ENCODE measurements around the gene KHDC4. TPM values are rescaled to one million over a fixed set of nuclear protein-coding genes. Genes with fewer than 3 reads are reported as not detected.

Gene KHDC4
- polyA plus RNA-seq, 1 of the 3 experiments (the other 2 are of a cell fraction), result 43.1 TPM

DNA sequence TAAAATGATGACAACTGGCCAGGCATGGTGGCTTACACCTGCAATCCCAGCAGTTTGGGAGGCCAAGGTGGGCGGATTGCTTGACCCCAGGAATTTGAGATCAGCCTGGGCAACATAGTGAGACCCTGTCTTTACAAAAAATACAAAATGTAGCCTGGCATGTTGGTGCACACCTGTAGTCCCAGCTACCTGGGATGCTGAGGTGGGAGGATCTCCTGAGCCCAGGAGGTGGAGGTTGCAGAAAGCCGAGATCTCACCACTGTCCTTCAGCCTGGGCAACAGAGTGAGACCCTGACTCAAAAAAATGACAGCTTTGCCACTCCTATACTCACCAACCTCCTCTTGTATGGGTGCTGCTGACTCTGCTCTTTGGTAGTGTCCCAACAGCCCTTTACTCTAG lies 56.3 kb downstream of the KHDC4 start:
- Histone ChIP-seq H3K27ac (ENCODE audit: low read depth in 2 of 2, low read length in 1 of 2) (no peak overlapping the region), H2AFZ (ENCODE audit: low read depth) (no peak overlapping the region), H3K27me3 (ENCODE audit: insufficient read depth) (no peaks in the 10 kb centered on the region), H3K4me1 (ENCODE audit: control insufficient read depth in 1 of 2, insufficient read depth in 2 of 2, low read depth in 1 of 2, low read length in 1 of 2) (peaks cover 0 to 2% of the 10 kb centered on the region in 2 experiments; a peak in 1 of 4 replicates), H3K4me2 (no peak overlapping the region), H3K9me2 (no peaks in the 10 kb centered on the region), H3K4me3 (ENCODE audit: low read depth in 2 of 2, low read length in 1 of 2) (no peak overlapping the region), H4K20me1 (ENCODE audit: insufficient read depth) (no peaks in the 10 kb centered on the region), H3K9ac (no peak overlapping the region), H3F3A (replicated peaks; ENCODE audit: insufficient read depth) (peaks cover 3% of the 10 kb centered on the region), H3K79me2 (ENCODE audit: insufficient read depth) (peaks cover 17% of the 10 kb centered on the region), H3K36me3 (replicated peaks in 1 of 2; ENCODE audit: control insufficient read depth in 1 of 2, insufficient read depth in 2 of 2, low read length in 1 of 2) (peaks cover 16 to 22% of the 10 kb centered on the region in 2 experiments), H3K9me3 (no peaks in the 10 kb centered on the region)
- CTCF ChIA-PET, result no interaction called here
- POLR2A ChIA-PET, result interaction anchor here (1.2 kb wide), 1 partner anchor 39 kb away, joined by 3 read pairs; no protein-coding TSS in a partner anchor
- TF ChIP-seq RXRA (IDR thresholded peaks at IDR 0.05; ENCODE audit: borderline replicate concordance, low read depth) (no peak), SMC3 (IDR thresholded peaks at IDR 0.05; ENCODE audit: low read depth, low read length) (no peak), TCF12 (IDR thresholded peaks at IDR 0.05) (no peak)
- DNase-seq, result no peak
- 95% methylated on average over 2 of the region's 2 CpGs for WGBS (ENCODE audit: low lambda C conversion rate)

DNA sequence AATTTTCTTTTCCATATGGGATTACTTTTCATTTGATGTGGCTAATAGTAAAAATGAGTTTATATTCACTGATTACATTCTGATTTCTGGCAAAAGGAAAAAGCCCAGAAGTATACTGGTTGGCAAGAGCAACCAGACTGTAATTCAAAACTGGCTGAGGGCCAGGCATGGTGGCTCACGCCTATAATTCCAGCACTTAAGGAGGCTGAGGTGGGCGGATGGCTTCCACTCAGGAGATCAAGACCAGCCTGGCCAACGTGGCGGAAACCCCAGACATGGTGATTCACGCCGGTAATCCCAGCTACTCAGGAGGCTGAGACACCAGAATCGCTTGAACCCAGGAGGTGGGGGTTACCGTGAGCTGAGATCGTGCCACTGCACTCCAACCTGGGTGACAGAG lies 60.4 kb downstream of the KHDC4 start:
- Histone ChIP-seq H3K36me3 (replicated peaks in 1 of 2; ENCODE audit: control insufficient read depth in 1 of 2, insufficient read depth in 2 of 2, low read length in 1 of 2) (peaks cover 10 to 16% of the 10 kb centered on the region in 2 experiments), H2AFZ (ENCODE audit: low read depth) (no peak overlapping the region), H3K9me2 (no peaks in the 10 kb centered on the region), H3K9ac (no peak overlapping the region), H3K79me2 (ENCODE audit: insufficient read depth) (peaks cover 27% of the 10 kb centered on the region), H3K27me3 (ENCODE audit: insufficient read depth) (no peaks in the 10 kb centered on the region), H3K27ac (ENCODE audit: low read depth in 2 of 2, low read length in 1 of 2) (no peak overlapping the region), H3F3A (replicated peaks; ENCODE audit: insufficient read depth) (no peaks in the 10 kb centered on the region), H3K4me3 (ENCODE audit: low read depth in 2 of 2, low read length in 1 of 2) (no peak overlapping the region), H3K4me2 (no peak overlapping the region), H3K9me3 (no peaks in the 10 kb centered on the region), H4K20me1 (ENCODE audit: insufficient read depth) (no peaks in the 10 kb centered on the region), H3K4me1 (ENCODE audit: control insufficient read depth in 1 of 2, insufficient read depth in 2 of 2, low read depth in 1 of 2, low read length in 1 of 2) (peaks cover 0 to 24% of the 10 kb centered on the region in 2 experiments; a peak in 3 of 4 replicates)
- no peak for DNase-seq
- POLR2A ChIA-PET, result interaction anchor here (4.0 kb wide), 1 partner anchor 13 kb away, joined by 32 read pairs; the partner anchor contains the start of gene SYT11
- TF ChIP-seq, protein P1, sequence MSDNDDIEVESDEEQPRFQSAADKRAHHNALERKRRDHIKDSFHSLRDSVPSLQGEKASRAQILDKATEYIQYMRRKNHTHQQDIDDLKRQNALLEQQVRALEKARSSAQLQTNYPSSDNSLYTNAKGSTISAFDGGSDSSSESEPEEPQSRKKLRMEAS (IDR thresholded peaks at IDR 0.05; ENCODE audit: low read depth), result no peak
- TF ChIP-seq ELF1 (IDR thresholded peaks at IDR 0.05), result no peak
- no peak for TF ChIP-seq TCF12 (IDR thresholded peaks at IDR 0.05)
- TF ChIP-seq NFIC (IDR thresholded peaks at IDR 0.05; ENCODE audit: borderline replicate concordance), result peak; percentile 42; the same call in 1 of the 2 replicates
- TF ChIP-seq, protein P2, sequence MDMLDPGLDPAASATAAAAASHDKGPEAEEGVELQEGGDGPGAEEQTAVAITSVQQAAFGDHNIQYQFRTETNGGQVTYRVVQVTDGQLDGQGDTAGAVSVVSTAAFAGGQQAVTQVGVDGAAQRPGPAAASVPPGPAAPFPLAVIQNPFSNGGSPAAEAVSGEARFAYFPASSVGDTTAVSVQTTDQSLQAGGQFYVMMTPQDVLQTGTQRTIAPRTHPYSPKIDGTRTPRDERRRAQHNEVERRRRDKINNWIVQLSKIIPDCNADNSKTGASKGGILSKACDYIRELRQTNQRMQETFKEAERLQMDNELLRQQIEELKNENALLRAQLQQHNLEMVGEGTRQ (IDR thresholded peaks at IDR 0.05; ENCODE audit: borderline replicate concordance, low read depth, low read length), result no peak
- 79% methylated on average over 9 of the region's 9 CpGs for WGBS (ENCODE audit: low lambda C conversion rate)
- CTCF ChIA-PET, result interaction anchor here (1.2 kb wide), 1 partner anchor 116 kb away, joined by 3 read pairs; no protein-coding TSS in a partner anchor

DNA sequence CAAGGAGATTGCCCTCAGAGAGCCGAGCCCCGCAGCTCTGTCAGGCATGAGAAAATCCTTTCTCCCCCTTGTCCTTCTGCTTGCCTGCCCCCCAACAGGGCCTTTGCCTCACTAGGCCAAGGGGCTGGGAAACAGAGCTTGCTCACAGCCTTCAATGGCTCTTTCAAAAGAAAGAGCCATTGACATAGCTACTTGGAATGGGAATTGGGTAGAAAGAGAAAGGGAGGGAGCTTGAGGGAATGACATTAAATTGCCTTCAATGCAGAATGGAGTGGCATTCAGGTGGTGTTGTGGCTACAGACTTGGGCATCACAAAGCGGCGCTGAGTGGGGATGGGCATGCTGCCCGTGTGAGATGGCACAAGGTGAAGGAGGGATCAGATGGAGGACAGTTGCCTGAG lies 61.7 kb downstream of the KHDC4 start:
- no peaks in the 10 kb centered on the region for H3K9me2 ChIP-seq
- H3K4me3 ChIP-seq (ENCODE audit: low read depth in 2 of 2, low read length in 1 of 2), result no peak overlapping the region
- peaks cover 30% of the 10 kb centered on the region for H3K79me2 ChIP-seq (ENCODE audit: insufficient read depth)
- H3K9me3 ChIP-seq, result no peaks in the 10 kb centered on the region
- no peak for DNase-seq
- H3K27ac ChIP-seq (ENCODE audit: low read depth in 2 of 2, low read length in 1 of 2), result no peak overlapping the region
- POLR2A ChIA-PET, result interaction anchor here (1.1 to 4.0 kb wide), 2 partner anchors 12 to 15 kb away, joined by 6 to 32 read pairs; partner anchors contain the start of genes GON4L and SYT11
- peaks cover 0 to 24% of the 10 kb centered on the region in 2 experiments; a peak in 3 of 4 replicates for H3K4me1 ChIP-seq (ENCODE audit: control insufficient read depth in 1 of 2, insufficient read depth in 2 of 2, low read depth in 1 of 2, low read length in 1 of 2)
- WGBS (ENCODE audit: low lambda C conversion rate), result 92% methylated on average over 5 of the region's 5 CpGs
- peaks cover 13 to 21% of the 10 kb centered on the region in 2 experiments for H3K36me3 ChIP-seq (replicated peaks in 1 of 2; ENCODE audit: control insufficient read depth in 1 of 2, insufficient read depth in 2 of 2, low read length in 1 of 2)
- H3F3A ChIP-seq (replicated peaks; ENCODE audit: insufficient read depth), result no peaks in the 10 kb centered on the region
- H3K9ac ChIP-seq, result no peak overlapping the region
- no peak overlapping the region for H2AFZ ChIP-seq (ENCODE audit: low read depth)
- CTCF ChIA-PET, result interaction anchor here (0.7 to 1.6 kb wide), 6 partner anchors 10 to 646 kb away, joined by 3 to 5 read pairs (median 4); no protein-coding TSS in a partner anchor
- H3K4me2 ChIP-seq, result no peak overlapping the region
- H3K27me3 ChIP-seq (ENCODE audit: insufficient read depth), result no peaks in the 10 kb centered on the region
- H4K20me1 ChIP-seq (ENCODE audit: insufficient read depth), result no peaks in the 10 kb centered on the region
- TF ChIP-seq FOSL2 (IDR thresholded peaks at IDR 0.05; ENCODE audit: borderline replicate concordance, low read depth), result no peak
- TF ChIP-seq, protein P3, sequence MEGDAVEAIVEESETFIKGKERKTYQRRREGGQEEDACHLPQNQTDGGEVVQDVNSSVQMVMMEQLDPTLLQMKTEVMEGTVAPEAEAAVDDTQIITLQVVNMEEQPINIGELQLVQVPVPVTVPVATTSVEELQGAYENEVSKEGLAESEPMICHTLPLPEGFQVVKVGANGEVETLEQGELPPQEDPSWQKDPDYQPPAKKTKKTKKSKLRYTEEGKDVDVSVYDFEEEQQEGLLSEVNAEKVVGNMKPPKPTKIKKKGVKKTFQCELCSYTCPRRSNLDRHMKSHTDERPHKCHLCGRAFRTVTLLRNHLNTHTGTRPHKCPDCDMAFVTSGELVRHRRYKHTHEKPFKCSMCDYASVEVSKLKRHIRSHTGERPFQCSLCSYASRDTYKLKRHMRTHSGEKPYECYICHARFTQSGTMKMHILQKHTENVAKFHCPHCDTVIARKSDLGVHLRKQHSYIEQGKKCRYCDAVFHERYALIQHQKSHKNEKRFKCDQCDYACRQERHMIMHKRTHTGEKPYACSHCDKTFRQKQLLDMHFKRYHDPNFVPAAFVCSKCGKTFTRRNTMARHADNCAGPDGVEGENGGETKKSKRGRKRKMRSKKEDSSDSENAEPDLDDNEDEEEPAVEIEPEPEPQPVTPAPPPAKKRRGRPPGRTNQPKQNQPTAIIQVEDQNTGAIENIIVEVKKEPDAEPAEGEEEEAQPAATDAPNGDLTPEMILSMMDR (IDR thresholded peaks at IDR 0.05), result no peak
- no peak for TF ChIP-seq SMC3 (IDR thresholded peaks at IDR 0.05; ENCODE audit: low read depth, low read length)
- TF ChIP-seq YY1 (IDR thresholded peaks at IDR 0.05; ENCODE audit: low read depth), result no peak
- no peak for TF ChIP-seq TAF1 (IDR thresholded peaks at IDR 0.05; ENCODE audit: borderline replicate concordance, low read depth, low read length)
- no peak for TF ChIP-seq GABPA (IDR thresholded peaks at IDR 0.05; ENCODE audit: low read depth)
- TF ChIP-seq ELF1 (IDR thresholded peaks at IDR 0.05), result no peak
- TF ChIP-seq, protein P4, sequence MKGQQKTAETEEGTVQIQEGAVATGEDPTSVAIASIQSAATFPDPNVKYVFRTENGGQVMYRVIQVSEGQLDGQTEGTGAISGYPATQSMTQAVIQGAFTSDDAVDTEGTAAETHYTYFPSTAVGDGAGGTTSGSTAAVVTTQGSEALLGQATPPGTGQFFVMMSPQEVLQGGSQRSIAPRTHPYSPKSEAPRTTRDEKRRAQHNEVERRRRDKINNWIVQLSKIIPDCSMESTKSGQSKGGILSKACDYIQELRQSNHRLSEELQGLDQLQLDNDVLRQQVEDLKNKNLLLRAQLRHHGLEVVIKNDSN (IDR thresholded peaks at IDR 0.05; ENCODE audit: borderline replicate concordance, low read depth), result no peak
- TF ChIP-seq TEAD4 (IDR thresholded peaks at IDR 0.05; ENCODE audit: borderline replicate concordance, insufficient read depth), result no peak
- TF ChIP-seq, protein P5, sequence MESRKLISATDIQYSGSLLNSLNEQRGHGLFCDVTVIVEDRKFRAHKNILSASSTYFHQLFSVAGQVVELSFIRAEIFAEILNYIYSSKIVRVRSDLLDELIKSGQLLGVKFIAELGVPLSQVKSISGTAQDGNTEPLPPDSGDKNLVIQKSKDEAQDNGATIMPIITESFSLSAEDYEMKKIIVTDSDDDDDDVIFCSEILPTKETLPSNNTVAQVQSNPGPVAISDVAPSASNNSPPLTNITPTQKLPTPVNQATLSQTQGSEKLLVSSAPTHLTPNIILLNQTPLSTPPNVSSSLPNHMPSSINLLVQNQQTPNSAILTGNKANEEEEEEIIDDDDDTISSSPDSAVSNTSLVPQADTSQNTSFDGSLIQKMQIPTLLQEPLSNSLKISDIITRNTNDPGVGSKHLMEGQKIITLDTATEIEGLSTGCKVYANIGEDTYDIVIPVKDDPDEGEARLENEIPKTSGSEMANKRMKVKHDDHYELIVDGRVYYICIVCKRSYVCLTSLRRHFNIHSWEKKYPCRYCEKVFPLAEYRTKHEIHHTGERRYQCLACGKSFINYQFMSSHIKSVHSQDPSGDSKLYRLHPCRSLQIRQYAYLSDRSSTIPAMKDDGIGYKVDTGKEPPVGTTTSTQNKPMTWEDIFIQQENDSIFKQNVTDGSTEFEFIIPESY (IDR thresholded peaks at IDR 0.05; ENCODE audit: borderline replicate concordance, low read depth), result no peak
- no peak for TF ChIP-seq SIN3A (IDR thresholded peaks at IDR 0.05; ENCODE audit: borderline replicate concordance, low read depth, low read length)
